Activated T-helper 17 cell treated with anti-CD3 and anti-CD28 coated beads, Interleukin-2, amount 50 U/mL, for 72 hours (primary cell): Measurements from ENCODE around the gene KANSL1L. TPM values are rescaled to one million over a fixed set of nuclear protein-coding genes. Genes with fewer than 3 reads are reported as not detected.
"Not testable (repeated sequence)": the region's sequence is repeated elsewhere in the genome, so short reads cannot be mapped to it uniquely, and the experiment has no call there.

Source experiments
- ATAC-seq: fragments of 150-1000 bp; cut with Tn5 transposase; replicated peaks from 2 replicates; pipeline ENCODE4 v1.10.0; 2021; ENCODE audit warnings: mild to moderate bottlenecking, moderate library complexity
- H3K27ac Mint-ChIP-seq: one replicate; pipeline ENCODE4 v1.8.0; 2022; ENCODE audit warnings: mixed read lengths
- H3K27me3 Mint-ChIP-seq: one replicate; pipeline ENCODE4 v1.8.0; 2022; ENCODE audit warnings: mixed read lengths
- H3K36me3 Mint-ChIP-seq: one replicate; pipeline ENCODE4 v1.8.0; 2022; ENCODE audit warnings: low read depth, mild to moderate bottlenecking, mixed read lengths
- H3K4me1 Mint-ChIP-seq: one replicate; pipeline ENCODE4 v1.8.0; 2022; ENCODE audit warnings: mixed read lengths
- H3K4me3 Mint-ChIP-seq: one replicate; pipeline ENCODE4 v1.8.0; 2022; ENCODE audit warnings: mild to moderate bottlenecking, mixed read lengths
- H3K9me3 Mint-ChIP-seq: one replicate; pipeline ENCODE4 v1.8.0; 2022; ENCODE audit warnings: mixed read lengths
- total RNA-seq, 2 donors: library from RNA; stranded (reverse); gene quantifications; one replicate each; pipeline ENCODE4 v1.2.3, GENCODE V29; 2022

Gene KANSL1L
- total RNA-seq, 2 donors from 2014 or later: 4.3 to 10.3 TPM

DNA sequence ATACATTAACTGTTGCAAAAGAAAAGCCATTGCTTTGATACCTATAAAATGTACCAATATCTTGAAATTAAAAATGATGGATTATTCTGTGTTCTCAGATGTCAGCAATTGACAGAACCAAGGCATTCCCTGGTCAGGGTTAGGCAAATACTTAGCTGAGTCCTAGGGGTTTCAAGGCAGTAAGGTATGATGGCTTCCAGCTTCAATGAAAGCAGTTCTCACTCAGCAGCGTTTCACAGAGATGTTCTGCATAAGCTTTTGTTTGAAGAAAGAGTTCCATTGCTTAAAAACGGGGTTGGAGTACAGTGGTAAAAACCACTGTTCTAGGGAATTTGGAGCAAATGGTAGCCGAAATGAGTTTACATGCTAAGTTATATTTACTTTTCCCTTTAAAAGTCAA lies 17.0 kb upstream of the KANSL1L start:
- H3K4me3 Mint-ChIP-seq: no peak overlapping the region
- ATAC-seq: no peak
- H3K36me3 Mint-ChIP-seq: peaks cover 5% of the 10 kb centered on the region
- H3K27ac Mint-ChIP-seq: no peak overlapping the region
- H3K9me3 Mint-ChIP-seq: peaks cover 17% of the 10 kb centered on the region
- no peaks in the 10 kb centered on the region for H3K4me1 Mint-ChIP-seq
- H3K27me3 Mint-ChIP-seq: peaks cover 16% of the 10 kb centered on the region

DNA sequence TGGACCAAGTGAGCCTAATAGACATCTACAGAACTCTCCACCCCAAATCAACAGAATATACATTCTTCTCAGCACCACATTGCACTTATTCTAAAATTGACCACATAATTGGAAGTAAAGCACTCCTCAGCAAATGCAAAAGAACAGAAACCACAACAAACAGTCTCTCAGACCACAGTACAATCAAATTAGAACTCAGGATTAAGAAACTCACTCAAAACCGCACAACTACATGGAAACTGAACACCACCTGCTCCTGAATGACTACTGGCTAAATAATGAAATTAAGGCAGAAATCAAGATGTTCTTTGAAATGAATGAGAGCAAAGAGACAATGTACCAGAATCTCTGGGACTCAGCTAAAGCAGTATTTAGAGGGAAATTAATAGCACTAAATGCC lies 12.7 kb upstream of the KANSL1L start:
- Mint-ChIP-seq H3K9me3 (peaks cover 17% of the 10 kb centered on the region), H3K27me3 (peaks cover 22% of the 10 kb centered on the region)
- H3K4me1 Mint-ChIP-seq, ATAC-seq, H3K36me3 Mint-ChIP-seq, H3K4me3 Mint-ChIP-seq, H3K27ac Mint-ChIP-seq: not testable (repeated sequence)

- H3K9me3 Mint-ChIP-seq: peaks cover 17% of the 10 kb centered on the region
- not testable (repeated sequence) for H3K4me1 Mint-ChIP-seq, ATAC-seq, H3K36me3 Mint-ChIP-seq
- H3K4me3 Mint-ChIP-seq: peak overlapping the region; percentile 29
- H3K27me3 Mint-ChIP-seq: peaks cover 22% of the 10 kb centered on the region
- H3K27ac Mint-ChIP-seq: peak overlapping the region; percentile 40
Measured at GRCh38 chr2:210181606-210182088, 10.4 kb upstream of the KANSL1L start.

GRCh38 chr2:210181033-210181605 lies 9.9 kb upstream of the KANSL1L start:
- H3K4me3 Mint-ChIP-seq: peak overlapping the region; percentile 29
- not testable (repeated sequence) for ATAC-seq, H3K4me1 Mint-ChIP-seq, H3K36me3 Mint-ChIP-seq
- peak overlapping the region; percentile 40 for H3K27ac Mint-ChIP-seq
- peaks cover 17% of the 10 kb centered on the region for H3K9me3 Mint-ChIP-seq
- H3K27me3 Mint-ChIP-seq: peaks cover 18% of the 10 kb centered on the region

GRCh38 chr2:210180477-210180876 lies 9.3 kb upstream of the KANSL1L start:
- Mint-ChIP-seq H3K4me3 (no peak overlapping the region), H3K27ac (no peak overlapping the region), H3K27me3 (peaks cover 15% of the 10 kb centered on the region), H3K36me3 (peaks cover 5% of the 10 kb centered on the region), H3K4me1 (no peaks in the 10 kb centered on the region), H3K9me3 (peaks cover 17% of the 10 kb centered on the region)
- no peak for ATAC-seq

DNA sequence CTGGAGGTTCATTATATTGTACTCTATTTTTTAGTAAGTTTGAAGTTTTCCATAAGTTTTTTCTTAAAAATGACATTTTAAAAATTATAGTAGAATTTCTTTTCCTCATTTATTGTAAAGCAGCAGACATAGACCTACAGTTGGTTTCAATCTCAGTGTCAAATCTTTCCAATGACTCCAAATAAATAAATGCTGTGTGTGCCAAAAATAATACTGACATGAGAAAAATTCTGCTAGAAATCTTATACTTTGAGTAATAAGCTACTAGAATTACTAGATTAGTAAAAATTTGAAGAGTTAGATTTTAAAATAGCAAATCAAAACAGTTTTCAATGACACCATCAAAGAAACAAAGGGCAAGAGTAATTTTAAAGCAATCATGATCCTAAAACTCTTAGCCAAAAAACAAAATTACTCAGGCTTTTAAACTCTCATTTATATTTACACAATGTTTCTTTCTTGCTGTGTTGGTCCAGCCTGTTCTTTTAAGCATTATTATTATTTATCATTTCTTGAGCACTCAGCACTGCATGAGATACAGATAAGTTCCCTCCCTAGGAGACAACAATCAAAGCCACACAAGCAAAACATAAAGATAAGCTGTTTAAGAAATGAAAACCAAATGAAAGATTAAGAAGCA lies 8.3 kb upstream of the KANSL1L start:
- ATAC-seq: no peak
- H3K27me3 Mint-ChIP-seq: peaks cover 11% of the 10 kb centered on the region
- no peak overlapping the region for H3K4me3 Mint-ChIP-seq
- no peaks in the 10 kb centered on the region for H3K4me1 Mint-ChIP-seq
- H3K36me3 Mint-ChIP-seq: no peaks in the 10 kb centered on the region
- peaks cover 10% of the 10 kb centered on the region for H3K9me3 Mint-ChIP-seq
- no peak overlapping the region for H3K27ac Mint-ChIP-seq

- Mint-ChIP-seq H3K27ac (no peak overlapping the region), H3K27me3 (peaks cover 5% of the 10 kb centered on the region), H3K4me3 (no peak overlapping the region), H3K9me3 (no peaks in the 10 kb centered on the region), H3K4me1 (no peaks in the 10 kb centered on the region), H3K36me3 (no peaks in the 10 kb centered on the region)
- ATAC-seq: no peak
Measured at GRCh38 chr2:210177769-210178168, 6.6 kb upstream of the KANSL1L start.

DNA sequence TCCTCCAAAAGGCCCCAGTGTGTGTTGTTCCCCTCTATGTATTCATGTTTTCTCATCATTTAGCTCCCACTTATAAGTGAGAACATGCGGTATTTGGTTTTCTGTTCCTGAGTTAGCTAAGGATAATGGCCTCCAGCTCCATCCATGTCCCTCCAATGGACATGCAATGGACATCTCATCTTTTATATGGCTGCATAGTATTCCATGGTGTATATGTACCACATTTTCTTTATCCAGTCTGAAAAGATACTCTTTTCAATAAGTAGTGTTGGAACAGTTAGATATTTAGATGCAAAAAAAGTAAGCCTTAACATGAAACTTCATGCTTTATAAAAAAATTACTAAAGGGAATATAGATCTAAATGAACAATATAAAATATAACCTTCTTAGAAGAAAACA lies 5.9 kb upstream of the KANSL1L start:
- ATAC-seq, H3K27ac Mint-ChIP-seq, H3K36me3 Mint-ChIP-seq, H3K4me1 Mint-ChIP-seq, H3K4me3 Mint-ChIP-seq, H3K9me3 Mint-ChIP-seq, H3K27me3 Mint-ChIP-seq: not testable (repeated sequence)

DNA sequence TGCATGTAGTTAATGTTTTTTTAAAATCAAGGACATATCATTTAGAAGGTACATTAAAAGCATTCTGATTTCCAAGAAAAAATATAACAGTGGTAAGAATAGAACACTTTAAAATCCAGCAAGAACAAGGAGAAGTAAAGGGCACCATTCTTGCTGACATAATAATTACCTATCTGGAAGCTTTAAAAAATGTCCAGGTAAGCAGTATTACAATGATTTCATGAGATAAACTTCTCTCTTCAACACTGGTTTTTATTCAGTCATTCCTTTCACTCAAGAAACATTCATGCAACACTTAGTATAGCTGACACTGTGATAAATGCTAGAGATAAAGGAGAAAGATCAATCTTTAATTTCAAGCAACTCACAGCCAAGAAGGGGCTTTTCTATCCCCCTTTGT lies 2.9 kb upstream of the KANSL1L start:
- Mint-ChIP-seq H3K4me1 (peaks cover 10% of the 10 kb centered on the region), H3K9me3 (no peaks in the 10 kb centered on the region), H3K4me3 (no peak overlapping the region), H3K27ac (no peak overlapping the region), H3K36me3 (peaks cover 10% of the 10 kb centered on the region), H3K27me3 (peaks cover 3% of the 10 kb centered on the region)
- no peak for ATAC-seq

GRCh38 chr2:210172219-210172575 lies 988 bp upstream of the KANSL1L start:
- Mint-ChIP-seq H3K27ac (peak overlapping the region; percentile 84), H3K4me1 (peaks cover 10% of the 10 kb centered on the region), H3K4me3 (peak overlapping the region; percentile 99), H3K36me3 (peaks cover 10% of the 10 kb centered on the region), H3K9me3 (no peaks in the 10 kb centered on the region), H3K27me3 (peaks cover 3% of the 10 kb centered on the region)
- ATAC-seq: no peak

DNA sequence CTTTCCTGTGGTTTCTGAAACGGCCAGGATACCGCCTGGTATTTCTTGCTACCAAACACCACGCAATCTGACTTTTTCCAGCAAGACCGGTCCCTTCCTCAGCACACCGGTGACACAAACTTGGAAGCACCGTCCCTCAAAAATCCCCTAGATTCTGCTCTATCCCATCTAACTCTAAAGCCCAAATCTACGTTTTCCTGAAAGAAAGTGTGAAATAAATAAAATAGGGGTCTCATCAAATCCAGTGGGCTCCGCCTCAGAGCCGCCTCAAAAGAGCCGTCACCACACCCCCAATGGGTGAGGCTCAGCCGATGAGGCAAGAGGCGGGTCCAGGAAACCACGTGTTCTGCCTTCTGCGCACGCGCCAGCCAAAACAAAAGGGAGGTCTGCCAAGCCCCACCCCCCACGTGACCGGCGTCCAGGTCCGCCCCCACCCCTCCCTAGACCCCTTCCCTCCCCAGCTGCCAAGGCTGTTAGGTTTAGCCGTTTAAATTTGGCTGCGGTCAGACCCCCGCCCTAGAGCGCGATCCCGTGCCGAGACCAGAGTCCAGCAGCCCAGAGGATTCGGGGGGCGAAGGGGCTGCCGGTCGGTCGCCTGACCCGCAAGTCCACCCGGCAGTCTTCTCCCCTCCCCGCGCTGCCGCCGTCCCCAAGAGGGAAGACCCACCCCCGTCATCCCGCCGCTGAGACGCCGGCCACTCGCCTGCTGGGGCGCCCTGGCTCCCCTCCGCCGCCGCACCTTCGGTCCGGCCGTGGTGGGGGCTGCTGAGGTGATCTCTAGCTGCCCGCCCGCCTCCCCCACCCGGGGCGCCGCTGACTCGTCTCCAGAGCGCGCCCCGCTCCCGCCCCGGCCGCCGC lies 534 bp downstream of the KANSL1L start:
- Mint-ChIP-seq H3K36me3 (peaks cover 10% of the 10 kb centered on the region), H3K27ac (peak overlapping the region; percentile 100), H3K4me1 (peaks cover 10% of the 10 kb centered on the region), H3K9me3 (no peaks in the 10 kb centered on the region), H3K4me3 (peak overlapping the region; percentile 99), H3K27me3 (peaks cover 3% of the 10 kb centered on the region)
- peak; percentile 80 for ATAC-seq

DNA sequence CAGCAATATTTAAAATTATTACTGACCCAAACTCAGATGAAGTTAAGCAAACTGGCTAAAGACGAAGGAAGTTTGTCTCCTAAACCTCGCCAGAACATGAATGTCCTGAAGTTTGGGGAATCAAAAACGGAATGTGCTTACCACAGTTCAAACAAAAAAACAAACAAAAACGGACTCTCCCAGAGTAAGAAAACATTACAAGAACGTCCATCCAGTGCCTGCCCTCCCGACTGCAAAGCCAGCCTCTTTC lies 1.1 kb downstream of the KANSL1L start:
- no peak for ATAC-seq
- H3K36me3 Mint-ChIP-seq: peaks cover 10% of the 10 kb centered on the region
- peaks cover 10% of the 10 kb centered on the region for H3K4me1 Mint-ChIP-seq
- peak overlapping the region; percentile 99 for H3K4me3 Mint-ChIP-seq
- peaks cover 3% of the 10 kb centered on the region for H3K27me3 Mint-ChIP-seq
- peak overlapping the region; percentile 100 for H3K27ac Mint-ChIP-seq
- H3K9me3 Mint-ChIP-seq: no peaks in the 10 kb centered on the region

- peak; percentile 30 for ATAC-seq
- no peaks in the 10 kb centered on the region for H3K9me3 Mint-ChIP-seq
- H3K27ac Mint-ChIP-seq: peak overlapping the region; percentile 100
- H3K4me1 Mint-ChIP-seq: peaks cover 10% of the 10 kb centered on the region
- peaks cover 10% of the 10 kb centered on the region for H3K36me3 Mint-ChIP-seq
- peaks cover 3% of the 10 kb centered on the region for H3K27me3 Mint-ChIP-seq
- peak overlapping the region; percentile 99 for H3K4me3 Mint-ChIP-seq
Measured at GRCh38 chr2:210169516-210170195, 1.6 kb downstream of the KANSL1L start.

GRCh38 chr2:210167227-210167626 lies 4.0 kb downstream of the KANSL1L start:
- Mint-ChIP-seq H3K27ac (no peak overlapping the region), H3K4me3 (no peak overlapping the region), H3K36me3 (peaks cover 10% of the 10 kb centered on the region), H3K27me3 (peaks cover 3% of the 10 kb centered on the region), H3K4me1 (peaks cover 19% of the 10 kb centered on the region), H3K9me3 (no peaks in the 10 kb centered on the region)
- ATAC-seq: no peak
